ENCODE results near the gene THAP7. TPM values are rescaled to one million over a fixed set of nuclear protein-coding genes. Genes with fewer than 3 reads are reported as not detected.

THAP7 gene
- total and polyA plus RNA-seq, 2 of the 13 experiments (the other 11 are each of a cell fraction or from before 2014, with no cell fraction given), result 13.0 to 25.5 TPM

GRCh38 chr22:21001601-21002325, at the start of gene THAP7 (continued):
- 0 out of 2 replicates have a peak, but pooled peaks have one; percentile 3 for TF ChIP-seq RFX5 (IDR thresholded peaks at IDR 0.05; ENCODE audit: low read depth, low read length)
- 0 out of 2 replicates have a peak, but pooled peaks have one; percentile 37 for TF ChIP-seq ISX (CRISPR knock-in tag; conservative IDR thresholded peaks at IDR 0.05)
- TF ChIP-seq HIVEP1 (CRISPR knock-in tag; IDR thresholded peaks at IDR 0.05), result peak; percentile 87; the same call in 1 of the 2 replicates
- TF ChIP-seq CREB1 (IDR thresholded peaks at IDR 0.05), result peak; percentile 75
- TF ChIP-seq CREB1 (CRISPR knock-in tag; IDR thresholded peaks at IDR 0.05), result peak; percentile 86
- TF ChIP-seq TFDP2 (CRISPR knock-in tag; IDR thresholded peaks at IDR 0.05), result peak; percentile 95
- TF ChIP-seq MED1 (CRISPR knock-in tag; IDR thresholded peaks at IDR 0.05), result peak; percentile 58
- no peak for TF ChIP-seq PHB2 (IDR thresholded peaks at IDR 0.05; ENCODE audit: partially characterized antibody)
- TF ChIP-seq SIX1 (CRISPR knock-in tag; IDR thresholded peaks at IDR 0.05; ENCODE audit: borderline replicate concordance), result 0 out of 2 replicates have a peak, but pooled peaks have one; percentile 24
- no peak for TF ChIP-seq PHF5A (CRISPR knock-in tag; IDR thresholded peaks at IDR 0.05; ENCODE audit: low read depth, unreplicated experiment)
- TF ChIP-seq TEAD2 (CRISPR knock-in tag; IDR thresholded peaks at IDR 0.05), result 0 out of 2 replicates have a peak, but pooled peaks have one; percentile 14
- TF ChIP-seq SKI (IDR thresholded peaks at IDR 0.05; ENCODE audit: partially characterized antibody), result peak; percentile 9
- no peak for TF ChIP-seq HOXA7 (CRISPR knock-in tag; IDR thresholded peaks at IDR 0.05)
- TF ChIP-seq TAF1 (CRISPR knock-in tag; IDR thresholded peaks at IDR 0.05), result peak; percentile 93; the same call in 1 of the 2 replicates
- peak; percentile 89; the same call in 1 of the 2 replicates for TF ChIP-seq ZFP91 (CRISPR knock-in tag; IDR thresholded peaks at IDR 0.05; ENCODE audit: borderline replicate concordance)
- TF ChIP-seq ZFX (CRISPR knock-in tag; IDR thresholded peaks at IDR 0.05; ENCODE audit: low read depth), result peak; percentile 77
- peak; percentile 57; the same call in 1 of the 2 replicates for TF ChIP-seq ATF7-NPFF (CRISPR knock-in tag; IDR thresholded peaks at IDR 0.05; ENCODE audit: low read depth)
- peak; percentile 36 for TF ChIP-seq ERF (CRISPR knock-in tag; IDR thresholded peaks at IDR 0.05)
- no peak for TF ChIP-seq AGO1 (IDR thresholded peaks at IDR 0.05; ENCODE audit: low read depth, low read length, poor library complexity, severe bottlenecking)
- peak; percentile 79 for TF ChIP-seq HDAC2 (CRISPR knock-in tag; IDR thresholded peaks at IDR 0.05)
- TF ChIP-seq GABPA (IDR thresholded peaks at IDR 0.05; ENCODE audit: low read depth, low read length), result peak; percentile 69
- peak; percentile 92 for TF ChIP-seq GABPA (CRISPR knock-in tag; IDR thresholded peaks at IDR 0.05; ENCODE audit: low read depth)
- peak; percentile 43 for TF ChIP-seq RARA (CRISPR knock-in tag; IDR thresholded peaks at IDR 0.05)
- no peak for TF ChIP-seq PITX1 (CRISPR knock-in tag; IDR thresholded peaks at IDR 0.05)
- TF ChIP-seq ZSCAN20 (CRISPR knock-in tag; IDR thresholded peaks at IDR 0.05; ENCODE audit: borderline replicate concordance), result no peak
- TF ChIP-seq AHR (CRISPR knock-in tag; IDR thresholded peaks at IDR 0.05), result no peak; the same call in 1 of the 2 replicates
- TF ChIP-seq ZNF207 (IDR thresholded peaks at IDR 0.05; ENCODE audit: borderline replicate concordance), result no peak
- TF ChIP-seq ZBTB26 (CRISPR knock-in tag; IDR thresholded peaks at IDR 0.05; ENCODE audit: borderline replicate concordance), result peak; percentile 41; the same call in 1 of the 2 replicates
- TF ChIP-seq SPEN (CRISPR knock-in tag; IDR thresholded peaks at IDR 0.05; ENCODE audit: low read depth), result peak; percentile 51
